SKM-1 (cell line): ENCODE results near the gene TEX12.
A peak's percentile ranks its signal among the peaks of the same experiment; 100 is the strongest.

Source experiments
- DNase-seq: peaks from one replicate; lab custom pipeline; 2025; ENCODE audit not compliant: unreplicated experiment; lab: John Stamatoyannopoulos, UW

Gene TEX12

DNA sequence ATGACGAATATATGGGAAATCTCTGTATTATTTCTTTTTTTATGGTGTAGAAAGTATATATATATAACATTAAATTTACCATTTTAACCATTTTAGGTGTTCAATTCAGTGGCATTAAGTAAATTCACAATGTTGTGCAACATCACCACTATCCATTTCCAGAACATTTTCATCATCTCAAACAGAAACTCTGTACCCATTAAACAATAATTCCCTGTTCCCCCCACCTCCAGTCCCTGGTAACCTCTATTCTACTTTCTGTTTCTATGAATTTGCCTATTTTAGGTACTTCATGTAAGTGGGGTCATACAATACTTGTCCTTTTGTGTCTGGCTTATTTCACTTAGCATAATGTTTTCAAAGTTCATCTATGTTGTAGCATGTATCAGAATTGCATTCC, 43.7 kb downstream of the TEX12 start:
- no peak for DNase-seq

GRCh38 chr11:112211536-112211935, 44.4 kb downstream of the TEX12 start:
- no peak for DNase-seq

GRCh38 chr11:112212290-112212689, 45.1 kb downstream of the TEX12 start:
- DNase-seq: no peak

DNA sequence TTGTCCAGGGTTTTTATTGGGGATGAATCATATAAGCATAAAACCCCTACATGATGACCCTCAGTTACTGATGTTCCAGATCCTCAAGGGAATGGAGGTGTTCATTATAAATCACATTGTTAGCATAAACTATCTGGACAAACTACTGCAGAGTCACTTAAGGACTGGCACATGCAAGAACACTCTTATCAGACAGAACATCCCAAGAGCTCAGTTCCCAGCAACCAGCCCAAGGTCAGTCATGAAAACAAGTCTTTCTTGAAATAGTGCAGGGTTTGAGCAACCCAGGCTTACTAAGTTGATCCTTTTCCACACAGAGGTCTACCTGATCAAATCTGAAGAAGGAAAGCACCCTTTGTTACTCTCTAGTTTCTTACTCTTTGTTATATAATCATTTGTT, 45.5 kb downstream of the TEX12 start:
- DNase-seq: no peak

DNA sequence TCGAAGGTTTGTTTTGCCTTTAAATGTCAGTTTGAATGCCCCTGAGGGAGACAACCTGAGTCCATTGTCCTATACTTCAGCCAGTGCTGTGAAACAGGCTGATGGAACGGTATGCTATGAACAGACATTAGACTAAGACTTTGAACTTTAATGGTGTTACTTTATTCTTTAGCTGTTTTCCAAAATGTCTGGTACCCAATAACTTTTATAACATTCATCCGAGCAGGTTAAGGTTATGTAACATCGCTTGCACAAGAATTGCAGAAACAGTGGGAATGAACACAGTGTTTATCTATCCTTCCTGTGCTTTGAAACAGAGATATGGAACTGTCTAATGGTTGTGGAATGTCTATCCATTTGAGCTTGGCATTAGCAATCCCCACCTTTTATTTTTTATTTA, 46.6 kb downstream of the TEX12 start:
- no peak for DNase-seq

GRCh38 chr11:112215621-112216020, 48.4 kb downstream of the TEX12 start:
- DNase-seq: no peak

- DNase-seq: no peak
Measured at GRCh38 chr11:112216561-112217105, 49.5 kb downstream of the TEX12 start.

- DNase-seq: peak; percentile 74
Measured at GRCh38 chr11:112219476-112220232, 52.5 kb downstream of the TEX12 start.

GRCh38 chr11:112221274-112221835, 54.2 kb downstream of the TEX12 start:
- no peak for DNase-seq
